Measurements from ENCODE around the gene LAT.

LAT gene

GRCh38 chr16:28986046-28986445 is 1.2 kb downstream of the LAT start:
- DNase-seq (ENCODE audit: low read depth) = no peak
- H3K4me3 ChIP-seq (ENCODE audit: low read length) = no peak overlapping the region
- TF ChIP-seq, protein P1, sequence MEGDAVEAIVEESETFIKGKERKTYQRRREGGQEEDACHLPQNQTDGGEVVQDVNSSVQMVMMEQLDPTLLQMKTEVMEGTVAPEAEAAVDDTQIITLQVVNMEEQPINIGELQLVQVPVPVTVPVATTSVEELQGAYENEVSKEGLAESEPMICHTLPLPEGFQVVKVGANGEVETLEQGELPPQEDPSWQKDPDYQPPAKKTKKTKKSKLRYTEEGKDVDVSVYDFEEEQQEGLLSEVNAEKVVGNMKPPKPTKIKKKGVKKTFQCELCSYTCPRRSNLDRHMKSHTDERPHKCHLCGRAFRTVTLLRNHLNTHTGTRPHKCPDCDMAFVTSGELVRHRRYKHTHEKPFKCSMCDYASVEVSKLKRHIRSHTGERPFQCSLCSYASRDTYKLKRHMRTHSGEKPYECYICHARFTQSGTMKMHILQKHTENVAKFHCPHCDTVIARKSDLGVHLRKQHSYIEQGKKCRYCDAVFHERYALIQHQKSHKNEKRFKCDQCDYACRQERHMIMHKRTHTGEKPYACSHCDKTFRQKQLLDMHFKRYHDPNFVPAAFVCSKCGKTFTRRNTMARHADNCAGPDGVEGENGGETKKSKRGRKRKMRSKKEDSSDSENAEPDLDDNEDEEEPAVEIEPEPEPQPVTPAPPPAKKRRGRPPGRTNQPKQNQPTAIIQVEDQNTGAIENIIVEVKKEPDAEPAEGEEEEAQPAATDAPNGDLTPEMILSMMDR (conservative IDR thresholded peaks at IDR 0.05; ENCODE audit: low read length) = no peak

DNA sequence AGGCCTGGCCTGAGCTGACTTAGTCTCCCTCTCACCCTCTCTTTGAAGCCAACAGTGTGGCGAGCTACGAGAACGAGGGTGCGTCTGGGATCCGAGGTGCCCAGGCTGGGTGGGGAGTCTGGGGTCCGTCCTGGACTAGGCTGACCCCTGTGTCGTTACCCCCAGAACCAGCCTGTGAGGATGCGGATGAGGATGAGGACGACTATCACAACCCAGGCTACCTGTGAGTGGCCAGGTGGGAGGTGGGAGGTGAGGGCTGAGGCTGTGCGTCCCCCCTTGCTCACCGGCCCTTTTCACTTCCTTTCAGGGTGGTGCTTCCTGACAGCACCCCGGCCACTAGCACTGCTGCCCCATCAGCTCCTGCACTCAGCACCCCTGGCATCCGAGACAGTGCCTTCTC is 1.6 kb downstream of the LAT start:
- DNase-seq (ENCODE audit: low read depth) = no peak
- H3K4me3 ChIP-seq (ENCODE audit: low read length) = no peak overlapping the region
- TF ChIP-seq, protein P1 (conservative IDR thresholded peaks at IDR 0.05; ENCODE audit: low read length) = no peak

DNA sequence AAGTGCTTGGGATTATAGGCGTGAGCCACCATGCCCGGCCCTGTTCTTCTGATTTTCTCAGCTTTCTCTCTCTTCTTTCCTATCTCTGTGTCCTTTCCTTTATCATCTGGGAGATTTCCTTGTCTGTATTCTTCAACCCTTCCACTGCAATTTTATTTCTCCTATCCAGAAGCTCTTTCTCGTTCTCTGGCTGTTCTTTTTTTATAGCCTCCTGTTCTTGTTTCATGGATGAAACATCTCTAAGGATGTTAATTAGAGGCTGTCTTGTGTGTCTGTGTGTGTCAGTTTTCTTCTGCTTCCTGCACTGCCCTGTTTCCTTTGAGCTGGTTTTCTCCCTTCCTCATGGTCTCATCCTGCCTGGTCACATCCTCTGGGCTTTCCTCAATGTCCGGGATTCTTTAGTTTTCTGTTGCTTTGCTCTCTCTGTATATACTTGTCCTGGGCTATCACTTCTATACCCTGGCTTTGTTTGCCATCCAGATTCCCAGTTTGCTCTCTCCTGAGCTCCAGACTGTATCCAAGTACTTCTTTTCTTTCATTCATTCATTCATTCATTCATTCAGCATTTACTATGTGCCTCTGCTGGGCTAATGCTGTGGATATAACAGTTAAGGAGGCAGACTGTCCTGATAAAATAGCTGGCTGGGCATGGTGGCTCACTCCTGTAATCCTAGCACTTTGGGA is 2.5 kb downstream of the LAT start:
- TF ChIP-seq, protein P1 (conservative IDR thresholded peaks at IDR 0.05; ENCODE audit: low read length) = no peak
- DNase-seq (ENCODE audit: low read depth) = no peak
- H3K4me3 ChIP-seq (ENCODE audit: low read length) = no peak overlapping the region

GRCh38 chr16:28989363-28989762 is 4.5 kb downstream of the LAT start:
- TF ChIP-seq, protein P1 (conservative IDR thresholded peaks at IDR 0.05; ENCODE audit: low read length) = no peak
- no peak overlapping the region for H3K4me3 ChIP-seq (ENCODE audit: low read length)
- DNase-seq (ENCODE audit: low read depth) = no peak

DNA sequence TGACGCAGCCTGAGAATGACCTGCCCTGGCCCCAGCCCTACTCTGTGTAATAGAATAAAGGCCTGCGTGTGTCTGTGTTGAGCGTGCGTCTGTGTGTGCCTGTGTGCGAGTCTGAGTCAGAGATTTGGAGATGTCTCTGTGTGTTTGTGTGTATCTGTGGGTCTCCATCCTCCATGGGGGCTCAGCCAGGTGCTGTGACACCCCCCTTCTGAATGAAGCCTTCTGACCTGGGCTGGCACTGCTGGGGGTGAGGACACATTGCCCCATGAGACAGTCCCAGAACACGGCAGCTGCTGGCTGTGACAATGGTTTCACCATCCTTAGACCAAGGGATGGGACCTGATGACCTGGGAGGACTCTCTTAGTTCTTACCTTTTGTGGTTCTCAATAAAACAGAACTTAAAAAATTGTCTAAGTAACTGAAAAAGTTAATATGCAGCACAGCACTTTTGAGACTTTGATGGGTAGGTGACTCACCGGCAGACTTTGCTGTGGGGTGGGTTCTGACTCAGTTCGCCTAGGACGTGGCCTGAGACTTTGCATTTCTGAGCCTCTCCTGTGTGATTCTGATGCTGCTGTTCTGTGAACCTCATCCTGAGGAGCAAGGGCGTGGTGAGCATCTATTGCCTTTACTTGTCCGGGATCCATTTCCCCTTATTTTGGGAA is 5.7 kb downstream of the LAT start:
- DNase-seq (ENCODE audit: low read depth) = no peak
- H3K4me3 ChIP-seq (ENCODE audit: low read length) = no peak overlapping the region
- TF ChIP-seq, protein P1 (conservative IDR thresholded peaks at IDR 0.05; ENCODE audit: low read length) = no peak

DNA sequence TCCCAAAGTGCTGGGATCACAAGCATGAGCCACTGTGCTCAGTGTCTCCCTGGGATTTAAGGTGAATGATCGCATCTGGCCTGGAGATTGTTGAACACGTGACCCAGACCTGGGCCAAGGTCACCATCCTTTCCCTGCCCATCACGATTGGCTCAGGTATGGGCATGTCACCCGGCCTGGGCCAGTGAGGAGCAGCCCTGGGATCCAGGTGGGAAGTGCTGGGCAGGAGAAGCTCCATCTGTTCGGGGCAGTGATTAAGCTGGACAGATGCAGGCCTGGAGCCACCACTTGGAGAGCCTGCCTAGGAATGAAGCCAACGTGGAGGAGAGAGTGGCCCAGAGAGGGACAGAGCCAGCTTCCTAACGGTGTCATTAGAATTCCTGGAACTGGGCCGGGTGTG is 6.8 kb downstream of the LAT start:
- no peak for DNase-seq (ENCODE audit: low read depth)

More for the DNA sequence above, 6.8 kb downstream of the LAT start:
- H3K4me3 ChIP-seq (ENCODE audit: low read length) = no peak overlapping the region
- TF ChIP-seq, protein P1 (conservative IDR thresholded peaks at IDR 0.05; ENCODE audit: low read length) = no peak
